HepG2 (cell line): ENCODE results near the gene AARSD1. TPM values are rescaled to one million over a fixed set of nuclear protein-coding genes. Genes with fewer than 3 reads are reported as not detected.

ENCODE experiments used
- ARNTL ChIP-seq: sonication (generic); formaldehyde crosslinking; IDR thresholded peaks from 2 replicates; pipeline ENCODE4 v1.4.0; 2020; ENCODE audit warnings: mild to moderate bottlenecking, missing genetic modification reagents
- MED8 ChIP-seq: sonication (generic); formaldehyde crosslinking; IDR thresholded peaks from 2 replicates; pipeline ENCODE4 v1.8.1; 2023; ENCODE audit warnings: mild to moderate bottlenecking, missing genetic modification reagents; ENCODE audit not compliant: insufficient replicate concordance
- NFE2L1 ChIP-seq: sonication (generic); formaldehyde crosslinking; IDR thresholded peaks from 2 replicates; pipeline ENCODE4 v1.4.0; 2020; ENCODE audit warnings: missing genetic modification reagents, mild to moderate bottlenecking, borderline replicate concordance
- SAFB2 ChIP-seq: sonication (generic); formaldehyde crosslinking; IDR thresholded peaks from 2 replicates; pipeline ENCODE4 v1.5.1; 2020; ENCODE audit warnings: missing genetic modification reagents, low read depth, mild to moderate bottlenecking, borderline replicate concordance
- TAF15 ChIP-seq: fragments of 200-400 bp; formaldehyde crosslinking; IDR thresholded peaks from one replicate; pipeline ENCODE4 v1.6.1; 2018; ENCODE audit warnings: mild to moderate bottlenecking, low read depth, low read length; ENCODE audit not compliant: poor library complexity, severe bottlenecking
- TBP ChIP-seq: sonication (generic); formaldehyde crosslinking; IDR thresholded peaks from 2 replicates; pipeline ENCODE4 v1.5.0; 2020; ENCODE audit warnings: missing genetic modification reagents
- ZBTB3 ChIP-seq: sonication (generic); formaldehyde crosslinking; IDR thresholded peaks from 2 replicates; pipeline ENCODE4 v1.4.0; 2020; ENCODE audit warnings: low read depth, mild to moderate bottlenecking, moderate library complexity, missing genetic modification reagents, borderline replicate concordance
- ZNF30 ChIP-seq: sonication (generic); formaldehyde crosslinking; IDR thresholded peaks from 2 replicates; pipeline ENCODE4 v1.5.0; 2020; ENCODE audit warnings: mild to moderate bottlenecking, missing genetic modification reagents
- ZNF329 ChIP-seq: sonication (generic); formaldehyde crosslinking; IDR thresholded peaks from 2 replicates; pipeline ENCODE4 v1.9.0; 2021; ENCODE audit warnings: low read depth, mild to moderate bottlenecking, missing genetic modification reagents
- ZNF44 ChIP-seq: sonication (generic); formaldehyde crosslinking; IDR thresholded peaks from 2 replicates; pipeline ENCODE4 v1.5.1; 2020; ENCODE audit warnings: mild to moderate bottlenecking, missing genetic modification reagents
- ZNF441 ChIP-seq: sonication (generic); formaldehyde crosslinking; IDR thresholded peaks from 2 replicates; pipeline ENCODE4 v1.7.0; 2021; ENCODE audit warnings: missing genetic modification reagents, borderline replicate concordance
- polyA plus RNA-seq, 8 experiments: library from polyadenylated mRNA; depleted of rRNA in 3 of 8; stranded (reverse) in 7 of 8; unstranded in 1 of 8; fragments of >200 nt; fragmentation: Illumina TruSeq in 4 of 8; extraction: Trizol in 4 of 8; gene quantifications; 2 replicates each; pipeline versions ENCODE4 v1.2.1 to v1.2.3, GENCODE V29; 2011 to 2016; ENCODE audit warnings: low read depth in 4 of 8, missing spikeins in 1 of 8, mixed read lengths in 1 of 8; ENCODE audit not compliant: insufficient read depth in 1 of 8
- total RNA-seq, 5 experiments: library from RNA; depleted of rRNA; stranded (reverse); fragments of >200 nt; fragmentation: Illumina TruSeq; extraction: Trizol; gene quantifications; 2 replicates each; pipeline ENCODE4 v1.2.3, GENCODE V29; 2016; ENCODE audit warnings: low read depth in 1 of 5
- TF ChIP-seq, protein P1 (sequence below): sonication (generic); formaldehyde crosslinking; IDR thresholded peaks from 2 replicates; pipeline ENCODE4 v1.5.1; 2020; ENCODE audit warnings: missing genetic modification reagents, mild to moderate bottlenecking, borderline replicate concordance
- TF ChIP-seq, protein P2 (sequence below): sonication (generic); formaldehyde crosslinking; IDR thresholded peaks from 2 replicates; pipeline ENCODE4 v1.5.0; 2020; ENCODE audit warnings: mild to moderate bottlenecking, missing genetic modification reagents
- TF ChIP-seq, protein P3 (sequence below): sonication (generic); formaldehyde crosslinking; IDR thresholded peaks from 2 replicates; pipeline ENCODE4 v1.8.1; 2023; ENCODE audit warnings: mild to moderate bottlenecking, missing genetic modification reagents
- TF ChIP-seq, protein P4 (sequence below), 2 experiments: fragments of 450-650 bp in 1 of 2; sonication (generic) in 1 of 2; formaldehyde crosslinking in 1 of 2; IDR thresholded peaks; 2 replicates each; pipeline versions ENCODE4 v1.6.1 to v1.8.0; 2016 to 2022; ENCODE audit warnings: antibody characterized with exemption in 1 of 2, mild to moderate bottlenecking in 1 of 2, missing genetic modification reagents in 1 of 2

The AARSD1 gene
- total and polyA plus RNA-seq, 2 of the 13 experiments (the other 11 are each of a cell fraction or from before 2014, with no cell fraction given) = 24.7 to 29.3 TPM

DNA sequence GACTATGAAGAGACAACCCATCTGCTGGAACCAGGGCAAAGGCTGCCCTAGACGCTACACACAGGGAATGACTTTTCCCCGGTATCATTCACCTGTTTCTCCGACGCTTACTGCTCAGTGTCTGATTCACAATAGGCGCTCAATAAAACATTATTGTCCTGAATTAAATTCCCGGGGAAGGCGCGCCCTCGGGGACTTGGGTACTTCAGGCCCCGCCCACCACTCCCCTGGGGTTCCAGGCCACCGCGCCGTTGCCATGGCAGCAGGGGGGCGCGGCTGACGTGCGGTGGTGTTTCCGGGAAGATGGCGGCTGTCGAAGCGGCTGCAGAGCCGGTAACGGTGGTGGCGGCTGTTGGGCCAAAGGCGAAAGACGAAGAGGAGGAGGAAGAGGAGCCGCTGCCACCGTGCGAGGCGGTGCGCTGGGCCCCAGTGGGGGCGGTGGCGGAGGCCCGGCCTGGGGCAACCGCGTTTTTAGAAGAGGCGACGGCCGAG, 16.1 kb upstream of the AARSD1 start, which contains the start of gene RUNDC1 (continued):
- no peak for TF ChIP-seq ZNF329 (CRISPR knock-in tag)
- TF ChIP-seq, protein P1, sequence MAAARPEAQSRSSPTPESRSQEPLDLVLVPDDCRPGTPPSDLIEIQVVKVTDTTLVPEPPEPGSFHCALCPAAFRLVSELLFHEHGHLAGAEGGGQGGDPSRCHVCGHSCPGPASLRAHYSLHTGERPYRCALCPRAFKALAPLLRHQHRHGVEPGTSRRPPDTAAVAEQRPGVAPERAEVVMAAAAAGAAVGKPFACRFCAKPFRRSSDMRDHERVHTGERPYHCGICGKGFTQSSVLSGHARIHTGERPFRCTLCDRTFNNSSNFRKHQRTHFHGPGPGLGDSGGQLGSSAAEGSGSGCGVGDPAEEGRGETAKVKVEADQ = no peak; the same call in 1 of the 2 replicates
- TF ChIP-seq TBP (CRISPR knock-in tag) = no peak
- 0 out of 2 replicates have a peak, but pooled peaks have one; percentile 22 for TF ChIP-seq ZBTB3
- TF ChIP-seq TAF15 = no peak
- no peak for TF ChIP-seq NFE2L1 (CRISPR knock-in tag)
- TF ChIP-seq, protein P2, sequence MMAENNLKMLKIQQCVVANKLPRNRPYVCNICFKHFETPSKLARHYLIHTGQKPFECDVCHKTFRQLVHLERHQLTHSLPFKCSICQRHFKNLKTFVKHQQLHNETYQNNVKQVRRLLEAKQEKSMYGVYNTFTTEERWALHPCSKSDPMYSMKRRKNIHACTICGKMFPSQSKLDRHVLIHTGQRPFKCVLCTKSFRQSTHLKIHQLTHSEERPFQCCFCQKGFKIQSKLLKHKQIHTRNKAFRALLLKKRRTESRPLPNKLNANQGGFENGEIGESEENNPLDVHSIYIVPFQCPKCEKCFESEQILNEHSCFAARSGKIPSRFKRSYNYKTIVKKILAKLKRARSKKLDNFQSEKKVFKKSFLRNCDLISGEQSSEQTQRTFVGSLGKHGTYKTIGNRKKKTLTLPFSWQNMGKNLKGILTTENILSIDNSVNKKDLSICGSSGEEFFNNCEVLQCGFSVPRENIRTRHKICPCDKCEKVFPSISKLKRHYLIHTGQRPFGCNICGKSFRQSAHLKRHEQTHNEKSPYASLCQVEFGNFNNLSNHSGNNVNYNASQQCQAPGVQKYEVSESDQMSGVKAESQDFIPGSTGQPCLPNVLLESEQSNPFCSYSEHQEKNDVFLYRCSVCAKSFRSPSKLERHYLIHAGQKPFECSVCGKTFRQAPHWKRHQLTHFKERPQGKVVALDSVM (CRISPR knock-in tag) = no peak
- 0 out of 2 replicates have a peak, but pooled peaks have one; percentile 17 for TF ChIP-seq ARNTL (CRISPR knock-in tag)
- TF ChIP-seq ZNF30 (CRISPR knock-in tag) = 0 out of 2 replicates have a peak, but pooled peaks have one; percentile 13
- TF ChIP-seq ZNF441 (CRISPR knock-in tag) = no peak
- no peak; the same call in 1 of the 2 replicates for TF ChIP-seq ZNF44
- peak; percentile 25; the same call in 1 of the 2 replicates for TF ChIP-seq SAFB2 (CRISPR knock-in tag)
- TF ChIP-seq, protein P3, sequence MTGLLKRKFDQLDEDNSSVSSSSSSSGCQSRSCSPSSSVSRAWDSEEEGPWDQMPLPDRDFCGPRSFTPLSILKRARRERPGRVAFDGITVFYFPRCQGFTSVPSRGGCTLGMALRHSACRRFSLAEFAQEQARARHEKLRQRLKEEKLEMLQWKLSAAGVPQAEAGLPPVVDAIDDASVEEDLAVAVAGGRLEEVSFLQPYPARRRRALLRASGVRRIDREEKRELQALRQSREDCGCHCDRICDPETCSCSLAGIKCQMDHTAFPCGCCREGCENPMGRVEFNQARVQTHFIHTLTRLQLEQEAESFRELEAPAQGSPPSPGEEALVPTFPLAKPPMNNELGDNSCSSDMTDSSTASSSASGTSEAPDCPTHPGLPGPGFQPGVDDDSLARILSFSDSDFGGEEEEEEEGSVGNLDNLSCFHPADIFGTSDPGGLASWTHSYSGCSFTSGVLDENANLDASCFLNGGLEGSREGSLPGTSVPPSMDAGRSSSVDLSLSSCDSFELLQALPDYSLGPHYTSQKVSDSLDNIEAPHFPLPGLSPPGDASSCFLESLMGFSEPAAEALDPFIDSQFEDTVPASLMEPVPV (CRISPR knock-in tag) = no peak
- TF ChIP-seq, protein P4, sequence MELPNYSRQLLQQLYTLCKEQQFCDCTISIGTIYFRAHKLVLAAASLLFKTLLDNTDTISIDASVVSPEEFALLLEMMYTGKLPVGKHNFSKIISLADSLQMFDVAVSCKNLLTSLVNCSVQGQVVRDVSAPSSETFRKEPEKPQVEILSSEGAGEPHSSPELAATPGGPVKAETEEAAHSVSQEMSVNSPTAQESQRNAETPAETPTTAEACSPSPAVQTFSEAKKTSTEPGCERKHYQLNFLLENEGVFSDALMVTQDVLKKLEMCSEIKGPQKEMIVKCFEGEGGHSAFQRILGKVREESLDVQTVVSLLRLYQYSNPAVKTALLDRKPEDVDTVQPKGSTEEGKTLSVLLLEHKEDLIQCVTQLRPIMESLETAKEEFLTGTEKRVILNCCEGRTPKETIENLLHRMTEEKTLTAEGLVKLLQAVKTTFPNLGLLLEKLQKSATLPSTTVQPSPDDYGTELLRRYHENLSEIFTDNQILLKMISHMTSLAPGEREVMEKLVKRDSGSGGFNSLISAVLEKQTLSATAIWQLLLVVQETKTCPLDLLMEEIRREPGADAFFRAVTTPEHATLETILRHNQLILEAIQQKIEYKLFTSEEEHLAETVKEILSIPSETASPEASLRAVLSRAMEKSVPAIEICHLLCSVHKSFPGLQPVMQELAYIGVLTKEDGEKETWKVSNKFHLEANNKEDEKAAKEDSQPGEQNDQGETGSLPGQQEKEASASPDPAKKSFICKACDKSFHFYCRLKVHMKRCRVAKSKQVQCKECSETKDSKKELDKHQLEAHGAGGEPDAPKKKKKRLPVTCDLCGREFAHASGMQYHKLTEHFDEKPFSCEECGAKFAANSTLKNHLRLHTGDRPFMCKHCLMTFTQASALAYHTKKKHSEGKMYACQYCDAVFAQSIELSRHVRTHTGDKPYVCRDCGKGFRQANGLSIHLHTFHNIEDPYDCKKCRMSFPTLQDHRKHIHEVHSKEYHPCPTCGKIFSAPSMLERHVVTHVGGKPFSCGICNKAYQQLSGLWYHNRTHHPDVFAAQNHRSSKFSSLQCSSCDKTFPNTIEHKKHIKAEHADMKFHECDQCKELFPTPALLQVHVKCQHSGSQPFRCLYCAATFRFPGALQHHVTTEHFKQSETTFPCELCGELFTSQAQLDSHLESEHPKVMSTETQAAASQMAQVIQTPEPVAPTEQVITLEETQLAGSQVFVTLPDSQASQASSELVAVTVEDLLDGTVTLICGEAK (IDR thresholded peaks at IDR 0.05) = no peak
- TF ChIP-seq, protein P4 (CRISPR knock-in tag; IDR thresholded peaks at IDR 0.05) = no peak
- TF ChIP-seq MED8 (CRISPR knock-in tag) = no peak
